Measurements from ENCODE around the gene SH2D3C.
A peak's percentile ranks its signal among the peaks of the same experiment; 100 is the strongest.

The SH2D3C gene

DNA sequence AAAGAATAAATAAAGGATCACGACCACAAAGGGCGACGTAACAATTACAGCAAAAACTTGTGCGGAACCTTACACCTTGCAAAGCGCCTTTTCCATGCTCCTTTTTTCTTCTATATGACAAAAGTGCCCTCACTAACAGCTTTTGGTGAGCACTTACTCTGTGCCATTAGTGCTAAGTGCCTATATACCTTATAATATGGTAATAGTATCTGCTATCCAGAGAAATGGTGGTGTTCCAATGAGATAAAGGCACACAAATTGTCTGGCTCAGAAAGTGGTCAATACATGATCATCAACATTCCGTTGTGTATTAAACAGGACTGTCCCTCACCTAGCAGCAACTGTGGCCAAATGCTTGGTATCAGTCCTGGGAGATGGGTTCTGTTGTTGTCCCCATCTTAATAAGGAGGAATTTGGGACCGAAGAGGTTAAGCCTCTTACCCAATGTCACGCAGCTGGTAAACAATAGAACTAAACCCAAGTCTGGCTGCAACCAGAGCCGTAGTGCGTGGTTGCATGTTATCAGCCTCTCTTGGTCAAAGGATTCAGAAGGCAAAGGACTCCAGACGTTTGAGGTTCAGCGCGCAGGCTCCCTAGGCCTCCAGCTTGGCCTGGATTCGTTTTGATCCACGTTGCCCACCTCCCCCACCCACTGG, 42.8 kb downstream of the SH2D3C start:
- DNase-seq: no peak

DNA sequence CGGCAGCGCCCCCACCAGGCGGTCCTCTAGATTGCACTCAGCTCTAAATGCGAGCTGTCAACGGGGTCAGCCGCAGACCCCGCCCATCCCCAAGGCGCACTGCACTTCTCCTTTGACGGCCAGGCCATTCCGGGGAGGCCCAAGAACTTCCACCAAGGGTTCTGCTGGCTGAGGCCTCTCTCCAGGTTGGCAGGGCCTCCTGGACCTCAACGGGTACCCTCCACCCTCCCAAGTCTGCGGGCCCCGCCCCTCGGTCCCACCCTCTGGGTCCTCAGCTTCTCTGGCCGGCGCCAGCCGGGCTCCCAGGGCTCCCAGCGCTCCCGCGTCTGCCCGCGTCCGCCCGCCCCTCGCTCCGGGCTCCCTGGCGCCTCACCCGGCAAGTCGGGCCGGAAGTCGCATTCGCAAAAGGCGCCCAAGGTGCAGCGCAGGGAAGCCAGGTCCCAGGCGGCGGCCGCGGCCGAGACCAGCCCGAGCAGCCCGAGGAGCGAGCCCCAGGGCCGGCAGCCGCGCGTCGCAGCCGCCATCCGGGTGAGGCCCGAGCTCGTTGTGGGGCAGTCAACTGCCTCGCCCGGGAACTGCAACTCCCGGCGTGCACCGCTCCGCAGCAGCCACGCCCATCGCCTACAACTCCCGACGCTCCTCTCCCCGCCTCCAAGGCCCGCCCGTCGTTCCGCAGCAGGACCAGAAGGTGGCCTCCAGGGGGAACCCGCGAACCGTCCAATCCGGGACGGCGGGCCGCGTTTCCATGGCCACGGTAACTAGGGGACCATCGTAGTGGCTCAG, 43.5 kb downstream of the SH2D3C start, which contains the start of gene TOR2A:
TOR2A (minus strand) TSS at position 548 of the 783 bp plus-strand sequence; CDS start at position 524, 24 bp downstream.
- peak; percentile 99 for DNase-seq

DNA sequence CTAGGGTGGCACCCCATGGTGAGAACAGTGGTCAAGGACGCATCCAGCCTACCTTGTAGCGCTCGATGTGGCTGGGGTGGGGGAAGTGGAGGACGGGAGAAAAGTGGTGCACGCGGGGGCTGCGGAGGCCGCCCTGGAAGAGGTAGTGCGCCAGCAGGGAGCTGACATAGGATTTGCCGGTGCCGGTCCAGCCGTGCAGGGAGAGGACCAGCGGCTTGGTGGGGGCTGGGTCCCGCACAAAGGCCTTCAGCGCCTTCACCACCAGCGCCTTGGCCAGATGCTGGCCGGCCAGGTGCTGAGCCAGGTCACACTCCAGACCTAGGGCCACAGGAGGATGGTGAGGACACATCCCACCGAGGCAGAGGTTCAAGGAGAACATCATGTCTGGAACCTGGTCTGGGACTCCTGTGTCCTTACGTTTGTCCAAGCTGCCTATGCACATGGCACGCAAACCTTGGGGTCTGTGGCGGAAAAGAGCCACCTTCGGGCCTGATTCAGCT, 44.2 kb downstream of the SH2D3C start:
- DNase-seq: no peak

DNA sequence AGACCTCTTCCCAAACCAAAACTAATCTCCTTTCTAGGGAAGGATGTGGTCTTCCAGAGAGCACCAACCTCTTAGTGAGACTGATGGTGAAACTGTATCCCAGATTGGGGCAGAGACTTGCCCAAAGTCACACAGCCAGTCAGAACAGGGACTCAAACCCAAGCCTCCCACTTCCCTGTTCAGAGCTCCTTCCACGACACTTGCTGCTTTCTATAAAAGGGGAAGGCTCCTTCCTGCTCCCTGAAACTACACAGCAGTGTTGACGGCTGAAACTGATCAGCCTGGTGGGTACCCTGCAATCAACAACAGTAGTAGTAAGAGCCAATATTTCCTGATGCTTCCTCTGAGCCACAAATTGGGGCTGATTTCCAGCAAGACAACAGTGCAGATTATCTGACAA, 44.9 kb downstream of the SH2D3C start:
- DNase-seq: no peak

GRCh38 chr9:127732444-127732843, 46.0 kb downstream of the SH2D3C start:
- DNase-seq: no peak

DNA sequence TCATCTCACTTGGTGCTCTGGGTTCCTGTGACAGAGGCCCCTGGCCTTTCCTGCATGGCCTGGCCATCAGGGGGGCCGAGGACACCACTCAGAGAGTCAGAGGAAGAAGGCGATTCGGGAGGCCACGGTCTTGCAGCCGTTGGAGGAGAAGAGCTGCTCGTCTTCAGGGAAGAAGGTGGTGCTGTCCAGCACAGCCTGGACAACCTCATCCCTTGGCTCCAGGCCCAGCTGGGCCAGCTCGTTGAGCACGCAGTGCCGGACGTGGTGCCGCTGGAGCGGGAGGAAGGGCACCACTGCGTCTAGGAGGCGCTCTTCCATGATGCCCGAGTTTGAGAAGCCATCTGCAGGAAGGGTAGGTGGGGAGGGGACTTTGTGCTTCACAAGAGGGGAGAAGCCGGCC, 46.5 kb downstream of the SH2D3C start:
- DNase-seq: no peak

- DNase-seq: no peak
Measured at GRCh38 chr9:127730799-127731410, 47.6 kb downstream of the SH2D3C start.

- no peak for DNase-seq
Measured at GRCh38 chr9:127730262-127730661, 48.2 kb downstream of the SH2D3C start.

DNA sequence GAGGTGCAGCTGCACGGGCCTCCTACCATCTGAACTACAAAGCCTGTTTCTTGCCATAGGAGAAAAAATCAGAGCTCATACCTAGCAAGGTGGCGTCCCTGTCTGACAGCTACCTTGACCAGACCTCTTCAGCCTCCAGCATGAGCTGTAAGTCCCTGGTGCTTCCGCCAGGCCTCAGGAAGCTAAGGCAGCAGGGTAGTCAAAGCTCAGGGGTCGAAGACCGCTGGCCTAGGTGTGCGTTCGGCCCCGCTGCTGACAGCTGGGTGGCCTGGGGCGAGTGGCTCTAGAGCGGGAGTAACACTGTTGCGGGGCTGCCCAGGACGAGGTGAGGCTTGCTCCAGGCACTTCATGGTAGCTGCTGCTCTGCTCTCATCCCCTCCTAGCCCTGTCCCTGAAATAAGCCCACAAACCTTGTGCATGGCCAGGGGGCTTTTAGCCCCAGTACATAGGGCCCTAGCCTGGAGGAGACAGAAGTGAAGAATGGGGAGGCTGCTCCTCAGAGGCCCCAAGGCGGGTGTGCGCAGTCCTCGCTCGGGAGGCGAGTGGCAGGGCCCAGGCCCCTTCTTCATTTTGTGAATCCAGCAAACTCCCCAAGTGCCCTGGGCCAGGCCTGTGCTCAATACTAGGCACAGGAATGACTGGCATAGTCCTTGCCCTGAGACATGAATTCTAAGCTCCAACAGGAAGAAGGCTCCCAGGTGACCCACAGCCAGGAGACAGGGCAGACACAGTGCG, 48.8 kb downstream of the SH2D3C start:
- no peak for DNase-seq

GRCh38 chr9:127728808-127729207, 49.7 kb downstream of the SH2D3C start:
- no peak for DNase-seq

DNA sequence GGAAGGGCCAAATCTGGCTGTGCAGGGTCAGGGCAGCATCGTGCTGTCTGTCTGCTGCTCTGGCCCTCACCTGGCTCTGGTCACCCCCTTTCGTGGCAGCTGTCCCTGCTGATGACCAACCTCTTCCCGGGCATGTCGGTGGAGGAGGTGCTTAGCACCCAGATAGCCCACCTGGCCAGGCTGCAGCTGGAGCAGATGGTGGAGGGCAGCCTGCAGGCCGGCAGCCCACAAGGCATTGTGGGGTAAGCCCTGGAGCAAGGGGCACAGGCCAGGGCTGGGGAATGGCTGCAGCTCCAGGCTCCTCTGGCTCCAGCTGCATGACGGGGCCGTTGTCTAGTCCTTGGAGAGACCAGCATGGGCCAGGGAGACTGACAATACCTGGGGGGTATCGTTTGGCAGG, 51.6 kb downstream of the SH2D3C start:
- no peak for DNase-seq

DNA sequence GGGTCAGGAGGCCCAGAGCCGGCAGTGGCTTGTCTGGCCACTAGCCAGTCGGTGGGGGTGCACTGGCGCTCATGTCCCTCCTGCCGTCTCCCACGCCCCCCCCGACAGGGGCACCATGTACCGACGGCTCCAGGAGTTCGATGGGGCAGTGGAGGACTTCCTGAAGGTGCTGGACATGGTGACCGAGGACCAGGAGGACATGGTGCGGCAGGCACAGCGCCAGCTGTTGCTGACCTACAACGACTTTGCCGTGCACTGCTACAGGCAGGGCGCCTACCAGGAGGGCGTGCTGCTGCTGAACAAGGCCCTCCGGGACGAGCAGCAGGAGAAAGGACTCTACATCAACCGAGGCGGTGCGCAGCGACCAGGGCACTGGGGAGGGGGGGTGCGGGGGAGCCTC, 54.5 kb downstream of the SH2D3C start:
- DNase-seq: peak; percentile 39

- no peak for DNase-seq
Measured at GRCh38 chr9:127723444-127723843, 55.0 kb downstream of the SH2D3C start.

- DNase-seq: no peak
Measured at GRCh38 chr9:127723013-127723412, 55.5 kb downstream of the SH2D3C start.

GRCh38 chr9:127722055-127722745, 56.3 kb downstream of the SH2D3C start:
- no peak for DNase-seq

- no peak for DNase-seq
Measured at GRCh38 chr9:127721391-127721821, 57.1 kb downstream of the SH2D3C start.

DNA sequence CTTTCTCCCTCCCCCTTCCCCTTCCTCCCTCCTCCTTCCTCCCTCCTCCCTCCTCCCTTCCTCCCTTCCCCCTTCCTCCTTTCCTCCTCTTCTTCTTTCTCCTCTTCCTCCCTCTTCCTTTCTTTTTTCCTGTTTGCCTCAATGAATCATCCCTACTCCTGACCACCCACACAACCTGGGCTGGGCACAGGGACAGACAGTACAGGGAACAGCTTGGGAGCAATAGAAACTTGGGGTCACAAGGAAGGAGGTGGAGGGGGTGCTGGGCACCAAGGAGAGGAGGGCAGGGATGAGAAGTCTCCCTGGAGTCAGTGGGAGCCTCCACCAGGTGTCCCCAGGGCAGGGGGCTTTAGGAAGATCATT, 57.6 kb downstream of the SH2D3C start:
- DNase-seq: no peak

DNA sequence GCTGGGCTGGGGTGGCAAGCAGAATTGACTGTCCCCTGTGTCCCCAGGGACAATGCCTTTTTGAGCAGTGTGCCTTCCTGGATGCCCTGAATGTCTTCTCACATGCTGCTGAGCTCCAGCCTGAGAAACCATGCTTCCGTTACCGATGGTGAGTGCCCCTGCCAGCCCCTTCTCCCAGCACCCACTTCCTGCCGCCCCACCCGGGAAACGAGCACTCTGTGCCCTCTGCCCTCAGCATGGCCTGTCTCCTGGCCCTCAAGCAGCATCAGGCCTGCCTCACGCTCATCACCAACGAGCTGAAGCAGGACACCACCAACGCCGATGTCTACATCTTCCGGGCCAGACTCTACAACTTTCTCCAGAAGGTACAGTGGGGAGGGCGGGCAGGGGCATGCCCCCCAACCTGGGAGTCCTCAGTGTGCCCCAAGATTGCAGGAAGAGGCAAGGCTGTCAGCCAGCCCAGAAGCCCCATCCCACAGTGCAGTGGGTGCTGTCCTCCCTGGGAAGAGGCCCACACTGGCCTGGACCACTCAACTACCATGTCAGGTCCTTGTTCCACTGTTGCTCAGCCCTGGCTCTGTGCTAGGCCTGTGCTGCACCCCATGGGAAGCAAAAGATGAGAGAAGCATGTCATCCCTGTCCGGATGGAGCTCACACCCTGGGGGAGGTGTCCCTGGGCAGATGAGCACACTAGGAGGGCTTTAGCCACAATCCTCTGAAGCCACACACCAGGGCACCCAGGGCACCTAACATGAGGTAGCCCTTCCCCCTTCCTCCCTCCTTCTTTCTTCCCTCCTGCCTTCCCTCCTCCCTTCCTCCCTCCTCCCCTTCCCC, 58.2 kb downstream of the SH2D3C start:
- no peak for DNase-seq

- DNase-seq: no peak
Measured at GRCh38 chr9:127717766-127718165, 60.7 kb downstream of the SH2D3C start.

DNA sequence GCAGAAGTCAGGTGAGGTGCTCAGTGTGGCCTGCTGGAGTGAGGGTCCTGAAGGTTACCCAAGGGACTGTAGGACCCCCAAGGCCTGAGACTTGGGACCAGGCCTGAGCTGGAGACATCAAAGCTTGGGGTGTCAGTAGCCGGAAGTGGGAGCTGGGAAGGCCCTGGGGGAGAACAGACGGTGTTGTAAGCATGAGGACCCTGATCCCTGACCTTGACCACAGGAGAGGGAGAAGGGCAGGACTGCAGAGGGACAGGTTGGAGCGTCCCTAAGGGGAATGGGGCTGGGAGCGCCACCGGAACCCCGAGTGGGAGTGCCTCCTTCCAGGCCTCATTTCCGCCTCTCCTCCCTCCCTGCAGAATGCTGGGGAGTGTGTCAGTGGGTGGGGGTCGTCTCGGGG, 62.1 kb downstream of the SH2D3C start:
- no peak for DNase-seq

Data from eye (tissue), 1 donor.